ENCODE measurements around the gene UPF1.
"Not testable (repeated sequence)": the region's sequence is repeated elsewhere in the genome, so short reads cannot be mapped to it uniquely, and the experiment has no call there.

UPF1 gene

GRCh38 chr19:18800636-18801035, 31.1 kb upstream of the UPF1 start:
- Histone ChIP-seq H3K27me3 (ENCODE audit: control insufficient read depth, insufficient read depth, low read length) (peaks cover 84% of the 10 kb centered on the region), H3K4me3 (ENCODE audit: low read depth, low read length) (no peak overlapping the region), H3K36me3 (ENCODE audit: control insufficient read depth, insufficient read depth, low read length) (no peaks in the 10 kb centered on the region)

GRCh38 chr19:18802354-18802753, 29.4 kb upstream of the UPF1 start:
- Histone ChIP-seq H3K36me3 (ENCODE audit: control insufficient read depth, insufficient read depth, low read length) (no peaks in the 10 kb centered on the region), H3K9ac (ENCODE audit: low read length) (no peak overlapping the region), H3K4me3 (ENCODE audit: low read depth, low read length) (no peak overlapping the region), H3K27me3 (ENCODE audit: control insufficient read depth, insufficient read depth, low read length) (peaks cover 68% of the 10 kb centered on the region), H3K9me3 (ENCODE audit: control insufficient read depth, insufficient read depth, low read depth, low read length) (no peaks in the 10 kb centered on the region), H3K4me1 (ENCODE audit: control insufficient read depth, insufficient read depth, low read length) (no peaks in the 10 kb centered on the region), H3K27ac (ENCODE audit: low read depth, low read length) (no peak overlapping the region)

More at GRCh38 chr19:18800636-18801035, 31.1 kb upstream of the UPF1 start:
- no peak overlapping the region for H3K9ac ChIP-seq (ENCODE audit: low read length)
- no peak overlapping the region for H3K27ac ChIP-seq (ENCODE audit: low read depth, low read length)
- no peaks in the 10 kb centered on the region for H3K9me3 ChIP-seq (ENCODE audit: control insufficient read depth, insufficient read depth, low read depth, low read length)
- H3K4me1 ChIP-seq (ENCODE audit: control insufficient read depth, insufficient read depth, low read length), result peaks cover 2% of the 10 kb centered on the region; the same call in 1 of the 2 replicates

GRCh38 chr19:18803550-18804138, 28.1 kb upstream of the UPF1 start:
- H3K4me1 ChIP-seq (ENCODE audit: control insufficient read depth, insufficient read depth, low read length), result no peaks in the 10 kb centered on the region
- no peaks in the 10 kb centered on the region for H3K9me3 ChIP-seq (ENCODE audit: control insufficient read depth, insufficient read depth, low read depth, low read length)
- no peaks in the 10 kb centered on the region for H3K36me3 ChIP-seq (ENCODE audit: control insufficient read depth, insufficient read depth, low read length)
- peaks cover 67% of the 10 kb centered on the region for H3K27me3 ChIP-seq (ENCODE audit: control insufficient read depth, insufficient read depth, low read length)
- H3K9ac ChIP-seq (ENCODE audit: low read length), result no peak overlapping the region
- no peak overlapping the region for H3K27ac ChIP-seq (ENCODE audit: low read depth, low read length)
- H3K4me3 ChIP-seq (ENCODE audit: low read depth, low read length), result no peak overlapping the region

GRCh38 chr19:18804139-18804601, 27.6 kb upstream of the UPF1 start:
- Histone ChIP-seq H3K27ac (ENCODE audit: low read depth, low read length) (no peak overlapping the region), H3K36me3 (ENCODE audit: control insufficient read depth, insufficient read depth, low read length) (no peaks in the 10 kb centered on the region), H3K27me3 (ENCODE audit: control insufficient read depth, insufficient read depth, low read length) (peaks cover 66% of the 10 kb centered on the region), H3K9me3 (ENCODE audit: control insufficient read depth, insufficient read depth, low read depth, low read length) (no peaks in the 10 kb centered on the region), H3K4me3 (ENCODE audit: low read depth, low read length) (no peak overlapping the region), H3K9ac (ENCODE audit: low read length) (no peak overlapping the region), H3K4me1 (ENCODE audit: control insufficient read depth, insufficient read depth, low read length) (no peaks in the 10 kb centered on the region)

GRCh38 chr19:18804643-18805042, 27.1 kb upstream of the UPF1 start:
- Histone ChIP-seq H3K27ac (ENCODE audit: low read depth, low read length) (no peak overlapping the region), H3K9ac (ENCODE audit: low read length) (no peak overlapping the region), H3K4me3 (ENCODE audit: low read depth, low read length) (no peak overlapping the region), H3K9me3 (ENCODE audit: control insufficient read depth, insufficient read depth, low read depth, low read length) (no peaks in the 10 kb centered on the region), H3K36me3 (ENCODE audit: control insufficient read depth, insufficient read depth, low read length) (no peaks in the 10 kb centered on the region), H3K4me1 (ENCODE audit: control insufficient read depth, insufficient read depth, low read length) (no peaks in the 10 kb centered on the region), H3K27me3 (ENCODE audit: control insufficient read depth, insufficient read depth, low read length) (peaks cover 66% of the 10 kb centered on the region)

- Histone ChIP-seq H3K27ac (ENCODE audit: low read depth, low read length) (no peak overlapping the region), H3K4me3 (ENCODE audit: low read depth, low read length) (no peak overlapping the region), H3K36me3 (ENCODE audit: control insufficient read depth, insufficient read depth, low read length) (no peaks in the 10 kb centered on the region), H3K27me3 (ENCODE audit: control insufficient read depth, insufficient read depth, low read length) (peaks cover 49% of the 10 kb centered on the region), H3K9ac (ENCODE audit: low read length) (no peak overlapping the region), H3K9me3 (ENCODE audit: control insufficient read depth, insufficient read depth, low read depth, low read length) (no peaks in the 10 kb centered on the region), H3K4me1 (ENCODE audit: control insufficient read depth, insufficient read depth, low read length) (no peaks in the 10 kb centered on the region)
Observed at GRCh38 chr19:18807861-18808331, 23.9 kb upstream of the UPF1 start.

GRCh38 chr19:18809149-18809868, 22.4 kb upstream of the UPF1 start:
- H3K27ac ChIP-seq (ENCODE audit: low read depth, low read length), result no peak overlapping the region
- no peak overlapping the region for H3K4me3 ChIP-seq (ENCODE audit: low read depth, low read length)
- H3K9me3 ChIP-seq (ENCODE audit: control insufficient read depth, insufficient read depth, low read depth, low read length), result no peaks in the 10 kb centered on the region
- no peaks in the 10 kb centered on the region for H3K4me1 ChIP-seq (ENCODE audit: control insufficient read depth, insufficient read depth, low read length)
- H3K9ac ChIP-seq (ENCODE audit: low read length), result no peak overlapping the region
- H3K27me3 ChIP-seq (ENCODE audit: control insufficient read depth, insufficient read depth, low read length), result peaks cover 53% of the 10 kb centered on the region
- no peaks in the 10 kb centered on the region for H3K36me3 ChIP-seq (ENCODE audit: control insufficient read depth, insufficient read depth, low read length)

- not testable (repeated sequence) for H3K4me3 ChIP-seq (ENCODE audit: low read depth, low read length); H3K9ac ChIP-seq (ENCODE audit: low read length); H3K9me3 ChIP-seq (ENCODE audit: control insufficient read depth, insufficient read depth, low read depth, low read length); H3K4me1 ChIP-seq (ENCODE audit: control insufficient read depth, insufficient read depth, low read length); H3K27ac ChIP-seq (ENCODE audit: low read depth, low read length); H3K36me3 ChIP-seq (ENCODE audit: control insufficient read depth, insufficient read depth, low read length)
- peaks cover 49% of the 10 kb centered on the region for H3K27me3 ChIP-seq (ENCODE audit: control insufficient read depth, insufficient read depth, low read length)
Observed at GRCh38 chr19:18811638-18812037, 20.1 kb upstream of the UPF1 start.

GRCh38 chr19:18814063-18814462, 17.7 kb upstream of the UPF1 start:
- no peaks in the 10 kb centered on the region for H3K4me1 ChIP-seq (ENCODE audit: control insufficient read depth, insufficient read depth, low read length)

GRCh38 chr19:18815673-18816072, 16.1 kb upstream of the UPF1 start:
- Histone ChIP-seq H3K9me3 (ENCODE audit: control insufficient read depth, insufficient read depth, low read depth, low read length) (no peaks in the 10 kb centered on the region), H3K27me3 (ENCODE audit: control insufficient read depth, insufficient read depth, low read length) (peaks cover 30% of the 10 kb centered on the region), H3K27ac (ENCODE audit: low read depth, low read length) (no peak overlapping the region), H3K4me3 (ENCODE audit: low read depth, low read length) (no peak overlapping the region), H3K9ac (ENCODE audit: low read length) (no peak overlapping the region), H3K36me3 (ENCODE audit: control insufficient read depth, insufficient read depth, low read length) (no peaks in the 10 kb centered on the region), H3K4me1 (ENCODE audit: control insufficient read depth, insufficient read depth, low read length) (no peaks in the 10 kb centered on the region)

More at GRCh38 chr19:18814063-18814462, 17.7 kb upstream of the UPF1 start:
- Histone ChIP-seq H3K9me3 (ENCODE audit: control insufficient read depth, insufficient read depth, low read depth, low read length) (no peaks in the 10 kb centered on the region), H3K9ac (ENCODE audit: low read length) (no peak overlapping the region), H3K27me3 (ENCODE audit: control insufficient read depth, insufficient read depth, low read length) (peaks cover 37% of the 10 kb centered on the region), H3K27ac (ENCODE audit: low read depth, low read length) (no peak overlapping the region), H3K4me3 (ENCODE audit: low read depth, low read length) (no peak overlapping the region), H3K36me3 (ENCODE audit: control insufficient read depth, insufficient read depth, low read length) (no peaks in the 10 kb centered on the region)

- H3K36me3 ChIP-seq (ENCODE audit: control insufficient read depth, insufficient read depth, low read length); H3K27ac ChIP-seq (ENCODE audit: low read depth, low read length); H3K4me3 ChIP-seq (ENCODE audit: low read depth, low read length); H3K9ac ChIP-seq (ENCODE audit: low read length); H3K9me3 ChIP-seq (ENCODE audit: control insufficient read depth, insufficient read depth, low read depth, low read length); H3K4me1 ChIP-seq (ENCODE audit: control insufficient read depth, insufficient read depth, low read length): not testable (repeated sequence)
- H3K27me3 ChIP-seq (ENCODE audit: control insufficient read depth, insufficient read depth, low read length), result peaks cover 30% of the 10 kb centered on the region
Observed at GRCh38 chr19:18816645-18817044, 15.1 kb upstream of the UPF1 start.

All from HUES6 (cell line).